Loucy (cell line): ENCODE data around the gene ARMC9.

Source experiments
- CTCF ChIP-seq: fragments of 200-600 bp; sonication (generic); conservative IDR thresholded peaks from 2 replicates; pipeline ENCODE4 v1.5.1; 2014; ENCODE audit warnings: mild to moderate bottlenecking, antibody characterized with exemption, low read length
- EZH2phosphoT487 ChIP-seq: fragments of 200-600 bp; IDR thresholded peaks from 2 replicates; pipeline ENCODE4 v1.6.1; 2018; ENCODE audit warnings: antibody characterized with exemption, mild to moderate bottlenecking, moderate library complexity, borderline replicate concordance

- TF ChIP-seq CTCF, result no peak
- no peak for TF ChIP-seq EZH2phosphoT487
These were observed 183.7 kb downstream of the ARMC9 start for GRCh38 chr2:231382116-231382515.
